ENCODE measurements around the gene STXBP6. TPM values are rescaled to one million over a fixed set of nuclear protein-coding genes. Genes with fewer than 3 reads are reported as not detected.

STXBP6 gene
- total and polyA plus RNA-seq, 2 of the 13 experiments (the other 11 are each of a cell fraction or from before 2014, with no cell fraction given), result 35.3 to 42.8 TPM

GRCh38 chr14:25034803-25035681, 14.9 kb downstream of the STXBP6 start (continued):
- no peak for TF ChIP-seq GPBP1L1 (CRISPR knock-in tag; IDR thresholded peaks at IDR 0.05)
- peak; percentile 86 for TF ChIP-seq ETV5 (CRISPR knock-in tag; IDR thresholded peaks at IDR 0.05; ENCODE audit: borderline replicate concordance)
- TF ChIP-seq SYNCRIP (IDR thresholded peaks at IDR 0.05; ENCODE audit: insufficient read depth, low read depth, low read length), result no peak
- no peak for TF ChIP-seq SRSF9 (IDR thresholded peaks at IDR 0.05; ENCODE audit: borderline replicate concordance, insufficient read depth, low read depth, low read length, poor library complexity, severe bottlenecking)
- no peak for TF ChIP-seq ZNF776 (CRISPR knock-in tag; IDR thresholded peaks at IDR 0.05)
- no peak for TF ChIP-seq TCF7L2 (IDR thresholded peaks at IDR 0.05; ENCODE audit: low read depth, low read length)
- TF ChIP-seq POLR2A (IDR thresholded peaks at IDR 0.05; ENCODE audit: insufficient read depth in 1 of 2, low read depth in 2 of 2, low read length in 2 of 2), result no peak
- TF ChIP-seq KLF12 (CRISPR knock-in tag; IDR thresholded peaks at IDR 0.05; ENCODE audit: borderline replicate concordance), result no peak
- no peak for TF ChIP-seq NRL (CRISPR knock-in tag; IDR thresholded peaks at IDR 0.05; ENCODE audit: borderline replicate concordance)
- TF ChIP-seq SRSF1 (optimal IDR thresholded peaks at IDR 0.05; ENCODE audit: low read depth, low read length), result no peak
- TF ChIP-seq HMG20B (CRISPR knock-in tag; conservative IDR thresholded peaks at IDR 0.05), result peak; percentile 61
- TF ChIP-seq MTERF4 (CRISPR knock-in tag; IDR thresholded peaks at IDR 0.05), result no peak
- no peak for TF ChIP-seq ZNF431 (CRISPR knock-in tag; IDR thresholded peaks at IDR 0.05; ENCODE audit: borderline replicate concordance, low read depth)
- no peak for TF ChIP-seq KLF13 (CRISPR knock-in tag; IDR thresholded peaks at IDR 0.05)
- peak; percentile 82; the same call in 1 of the 2 replicates for TF ChIP-seq ZNF644 (CRISPR knock-in tag; IDR thresholded peaks at IDR 0.05; ENCODE audit: low read depth)
- no peak for TF ChIP-seq BRCA1 (CRISPR knock-in tag; IDR thresholded peaks at IDR 0.05)
- TF ChIP-seq ZNF510 (CRISPR knock-in tag; IDR thresholded peaks at IDR 0.05; ENCODE audit: low read depth), result peak; percentile 75; the same call in 1 of the 2 replicates
- peak; percentile 64; the same call in 1 of the 2 replicates for TF ChIP-seq ZNF205 (CRISPR knock-in tag; IDR thresholded peaks at IDR 0.05)
- no peak for TF ChIP-seq ZNF691 (CRISPR knock-in tag; IDR thresholded peaks at IDR 0.05; ENCODE audit: borderline replicate concordance, low read depth)
- no peak for TF ChIP-seq RBFOX2 (IDR thresholded peaks at IDR 0.05; ENCODE audit: low read depth, low read length)
- no peak for TF ChIP-seq ZBTB46 (CRISPR knock-in tag; IDR thresholded peaks at IDR 0.05; ENCODE audit: borderline replicate concordance)
- TF ChIP-seq BCL6 (CRISPR knock-in tag; IDR thresholded peaks at IDR 0.05), result peak; percentile 92
- TF ChIP-seq MTF2 (CRISPR knock-in tag; IDR thresholded peaks at IDR 0.05; ENCODE audit: borderline replicate concordance), result no peak
- TF ChIP-seq ZNF333 (CRISPR knock-in tag; IDR thresholded peaks at IDR 0.05; ENCODE audit: borderline replicate concordance), result no peak
- TF ChIP-seq ZNF781 (CRISPR knock-in tag; IDR thresholded peaks at IDR 0.05; ENCODE audit: borderline replicate concordance, not compliant biosample characterization), result no peak
- peak; percentile 99 for TF ChIP-seq SP5 (CRISPR knock-in tag; IDR thresholded peaks at IDR 0.05; ENCODE audit: borderline replicate concordance, low read depth)

All from HepG2 (cell line).